ENCODE results near the gene PRKN.
"Not testable (repeated sequence)": the region's sequence is repeated elsewhere in the genome, so short reads cannot be mapped to it uniquely, and the experiment has no call there.

The PRKN gene

GRCh38 chr6:161903584-161904212 is 823.9 kb downstream of the PRKN start:
- DNase-seq (ENCODE audit: low read depth), result no peak

GRCh38 chr6:161901740-161902426 is 825.7 kb downstream of the PRKN start:
- no peak for DNase-seq (ENCODE audit: low read depth)

- no peak for DNase-seq (ENCODE audit: low read depth)
Observed at GRCh38 chr6:161894436-161894835, 833.1 kb downstream of the PRKN start.

DNA sequence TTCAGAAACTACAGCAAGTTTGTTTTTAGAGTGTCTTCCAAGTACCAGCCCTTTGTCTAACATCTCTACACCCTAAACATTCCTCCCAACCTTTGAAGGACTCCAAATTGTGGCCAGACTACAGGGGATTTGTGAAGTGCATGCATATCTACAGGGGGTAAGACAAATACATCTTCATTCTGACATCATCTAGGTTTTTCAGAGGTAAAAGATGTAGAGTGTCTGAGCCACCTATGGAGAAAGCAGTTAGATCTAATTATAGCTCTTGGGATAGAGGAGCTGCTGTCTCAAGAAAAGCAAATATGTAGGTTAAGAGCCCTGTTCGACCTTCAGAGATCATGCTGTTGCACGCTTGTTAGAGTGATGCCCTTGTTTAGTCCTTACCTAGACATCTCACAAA is 836.0 kb downstream of the PRKN start:
- DNase-seq (ENCODE audit: low read depth), result no peak

DNA sequence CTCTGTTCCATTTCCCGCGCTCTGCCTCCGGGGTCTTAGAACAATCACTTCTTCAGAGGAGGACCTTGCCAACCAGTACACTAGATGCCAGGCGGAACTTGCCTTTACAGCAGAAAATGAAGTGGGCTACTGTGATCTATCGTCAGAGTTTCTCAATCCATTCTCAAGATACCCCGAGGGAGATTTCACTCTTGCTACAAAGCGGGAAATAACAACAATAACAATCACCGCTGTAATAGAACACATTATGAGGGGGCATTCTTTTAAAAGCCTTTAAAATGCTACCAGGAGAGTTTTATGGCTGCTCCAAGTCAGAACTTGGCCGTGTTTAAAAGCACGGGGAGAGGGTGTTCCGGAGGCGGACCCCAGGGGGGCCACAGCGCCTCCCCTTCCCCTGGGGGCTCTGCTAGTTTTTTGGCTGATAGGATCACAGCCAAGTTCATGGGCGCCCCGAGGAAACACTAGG is 836.7 kb downstream of the PRKN start:
- DNase-seq (ENCODE audit: low read depth), result no peak

GRCh38 chr6:161890133-161890831 is 837.3 kb downstream of the PRKN start:
- DNase-seq (ENCODE audit: low read depth), result no peak

DNA sequence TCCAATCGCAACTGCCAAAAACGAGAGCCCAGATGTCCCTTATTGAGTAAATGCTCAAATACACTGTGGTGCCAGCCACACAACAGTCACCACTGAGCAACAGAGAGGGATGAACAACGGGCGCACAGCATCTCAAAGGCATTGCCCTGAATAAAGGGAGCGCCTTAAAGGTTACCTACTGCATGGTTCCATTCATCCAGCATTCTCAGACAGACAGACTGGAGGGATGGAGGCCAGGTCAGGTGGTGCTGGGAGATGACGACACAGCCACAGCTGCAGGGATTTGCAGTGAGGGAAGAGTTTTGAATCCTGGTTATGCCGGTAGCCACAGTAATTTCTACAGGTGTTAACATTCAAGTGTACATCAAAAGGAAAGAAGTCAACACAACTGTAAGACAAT is 838.2 kb downstream of the PRKN start:
- DNase-seq (ENCODE audit: low read depth), result no peak

DNA sequence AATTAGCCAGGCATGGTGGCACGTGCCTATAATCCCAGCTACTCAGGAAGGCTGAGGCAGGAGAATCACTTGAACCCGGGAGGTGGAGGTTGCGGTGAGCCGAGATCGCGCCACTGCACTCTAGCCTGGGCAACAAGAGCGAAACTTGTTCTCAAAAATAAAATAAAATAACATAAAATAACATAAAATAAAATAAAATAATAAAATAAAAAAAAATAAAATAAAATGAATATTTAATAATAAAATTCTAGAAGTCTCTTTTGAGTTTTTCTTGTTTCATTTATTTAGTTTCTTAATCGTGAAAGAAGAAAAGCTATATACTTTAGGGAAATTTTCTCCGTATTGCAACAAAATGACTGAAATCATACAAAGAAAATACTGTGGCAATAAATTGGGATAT is 841.0 kb downstream of the PRKN start:
- DNase-seq (ENCODE audit: low read depth), result not testable (repeated sequence)

- DNase-seq (ENCODE audit: low read depth), result no peak
Observed at GRCh38 chr6:161884782-161885181, 842.8 kb downstream of the PRKN start.

DNA sequence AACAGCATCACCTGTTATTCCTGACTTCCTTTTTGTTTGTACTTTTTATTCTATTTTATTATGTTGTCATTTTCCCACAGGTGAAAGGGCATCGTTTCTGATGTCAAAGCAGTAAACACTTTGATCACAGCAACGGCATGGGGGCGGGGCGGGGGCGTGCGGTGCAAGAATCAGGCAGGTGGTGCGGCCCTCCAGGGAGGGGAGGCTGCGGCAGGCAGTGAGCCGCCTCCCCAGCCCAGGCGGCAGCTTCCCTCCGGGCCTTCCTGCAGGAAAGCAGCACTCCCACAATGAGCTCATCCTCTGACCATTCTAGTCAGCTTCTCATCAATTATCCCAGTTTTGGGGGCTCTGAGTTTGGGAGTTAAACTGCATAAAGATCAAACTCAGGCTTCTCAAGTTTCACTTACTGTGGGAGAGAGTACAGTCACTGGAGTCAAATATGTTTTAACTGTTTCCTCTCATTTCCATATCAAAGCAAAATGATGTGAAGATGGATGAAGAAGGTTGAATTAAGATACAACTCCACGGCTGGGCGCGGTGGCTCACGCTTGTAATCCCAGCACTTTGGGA is 845.3 kb downstream of the PRKN start:
- DNase-seq (ENCODE audit: low read depth), result no peak

DNA sequence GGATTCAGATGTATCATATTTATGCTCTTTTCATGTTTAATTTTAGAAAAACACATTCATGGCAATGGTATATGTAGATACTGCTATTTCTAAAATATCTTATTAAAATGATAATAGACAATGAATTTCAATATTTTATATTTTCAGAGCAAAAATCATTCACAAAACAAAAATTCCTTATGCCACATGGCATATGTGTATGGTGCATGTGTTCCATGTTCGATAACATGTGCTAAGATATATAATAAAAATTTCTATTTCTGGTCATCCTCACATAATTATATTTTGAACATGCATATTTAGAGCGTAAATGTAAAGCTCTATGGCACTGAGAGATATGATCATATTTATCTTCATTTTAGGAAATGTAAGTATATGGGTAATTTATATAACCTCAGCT is 847.5 kb downstream of the PRKN start:
- DNase-seq (ENCODE audit: low read depth), result no peak

DNA sequence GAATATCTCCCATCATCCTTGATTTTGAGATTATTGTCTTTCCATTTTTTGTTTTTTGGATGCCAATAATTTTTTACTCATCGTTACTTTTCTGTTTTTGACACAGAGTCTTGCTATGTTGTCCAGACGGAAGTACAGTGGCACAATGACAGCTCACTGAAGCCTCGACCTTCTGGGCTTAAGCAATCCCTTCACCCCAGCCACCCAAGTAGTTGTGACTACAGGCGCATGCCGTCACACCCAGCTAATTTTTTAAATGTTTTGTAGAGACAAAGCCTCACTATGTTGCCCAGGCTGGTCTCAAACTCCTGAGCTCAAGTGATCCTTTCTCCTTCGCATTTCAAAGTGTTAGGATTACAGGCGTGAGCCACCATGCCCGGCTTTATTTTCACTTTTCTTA is 851.3 kb downstream of the PRKN start:
- no peak for DNase-seq (ENCODE audit: low read depth)

DNA sequence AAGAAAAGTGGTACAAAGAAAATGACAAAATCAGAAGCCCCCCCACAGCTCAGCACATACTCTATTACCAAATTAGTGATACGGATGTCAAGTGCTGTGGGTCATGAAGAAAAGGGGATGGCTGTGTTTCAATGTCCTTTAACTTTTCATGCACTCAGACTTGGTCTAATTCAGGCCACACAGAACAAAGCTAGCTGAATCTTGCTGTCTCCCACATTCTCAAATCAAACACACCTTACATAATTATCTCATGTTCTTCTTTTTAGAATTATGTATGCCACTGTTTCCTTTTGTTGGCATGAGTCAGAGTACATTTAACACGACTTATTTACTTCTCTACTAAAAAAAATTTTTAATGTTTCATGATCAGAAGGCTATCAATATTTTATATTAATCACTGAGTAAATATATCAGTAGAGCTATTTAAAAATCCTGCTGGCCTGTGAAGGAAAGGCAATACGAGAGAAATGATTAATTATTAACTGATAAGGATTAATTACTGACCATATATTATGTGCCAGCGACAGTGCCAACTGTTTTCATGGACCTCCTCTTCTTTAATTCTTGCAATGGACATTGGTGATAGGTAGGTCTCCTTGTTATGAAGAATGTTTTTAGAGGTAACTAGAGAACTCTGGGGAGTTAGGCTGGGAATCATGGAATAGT is 857.2 kb downstream of the PRKN start:
- DNase-seq (ENCODE audit: low read depth), result no peak

DNA sequence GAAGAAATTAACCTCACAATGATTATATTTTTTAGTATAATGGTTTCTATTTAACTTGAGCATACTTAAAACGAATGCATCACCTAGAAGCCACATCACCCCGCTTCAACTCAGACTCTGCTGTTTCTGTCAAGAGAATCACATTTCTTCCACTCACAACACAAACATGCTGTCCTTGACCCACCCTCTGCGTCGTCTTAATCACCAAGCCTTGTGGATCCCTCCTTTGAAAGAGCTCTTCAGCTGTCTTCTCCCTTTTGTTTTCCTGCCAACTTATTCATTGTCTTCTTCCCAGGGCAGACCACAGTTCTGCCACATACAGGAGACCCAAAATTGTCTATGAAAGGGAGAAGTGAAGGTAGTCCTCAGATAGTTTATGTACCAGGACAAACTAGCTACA is 858.1 kb downstream of the PRKN start:
- no peak for DNase-seq (ENCODE audit: low read depth)

GRCh38 chr6:161866570-161866969 is 861.0 kb downstream of the PRKN start:
- no peak for DNase-seq (ENCODE audit: low read depth)

GRCh38 chr6:161861061-161861460 is 866.5 kb downstream of the PRKN start:
- not testable (repeated sequence) for DNase-seq (ENCODE audit: low read depth)

DNA sequence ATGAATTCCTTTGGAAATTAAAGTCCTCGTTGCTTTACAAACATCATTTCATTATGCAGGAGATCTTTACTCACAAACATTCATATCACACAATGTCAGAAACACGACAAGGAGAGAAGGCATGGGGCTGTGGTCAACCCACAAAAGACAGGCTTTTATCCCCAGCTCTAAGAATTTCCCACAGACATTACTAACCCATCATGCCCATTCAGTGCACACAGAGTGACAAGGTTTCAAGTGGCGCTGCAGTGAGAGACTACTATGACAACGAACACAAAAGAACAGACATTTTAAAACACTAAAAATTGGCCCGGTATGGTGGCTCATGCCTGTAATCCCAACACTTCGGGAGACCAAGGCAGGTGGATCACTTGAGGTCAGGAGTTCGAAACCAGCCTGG is 873.9 kb downstream of the PRKN start:
- no peak for DNase-seq (ENCODE audit: low read depth)

DNA sequence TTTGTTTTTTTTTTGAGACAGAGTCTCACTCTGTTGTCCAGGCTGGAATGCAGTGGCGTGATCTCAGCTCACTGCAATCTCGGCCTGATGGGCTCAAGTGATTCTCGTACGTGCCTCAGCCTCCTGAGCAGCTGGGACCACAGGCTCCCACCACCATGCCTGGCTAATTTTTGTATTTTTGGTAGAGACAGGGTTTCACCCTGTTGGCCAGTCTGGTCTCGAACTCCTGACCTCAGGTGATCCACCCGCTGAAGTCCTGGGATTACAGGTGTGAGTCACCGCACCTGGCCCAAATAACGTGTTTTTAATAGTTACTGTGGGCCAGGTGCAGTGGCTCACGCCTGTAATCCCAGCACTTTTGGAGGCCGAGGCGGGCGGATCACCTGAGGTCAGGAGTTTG is 876.1 kb downstream of the PRKN start:
- not testable (repeated sequence) for DNase-seq (ENCODE audit: low read depth)

DNA sequence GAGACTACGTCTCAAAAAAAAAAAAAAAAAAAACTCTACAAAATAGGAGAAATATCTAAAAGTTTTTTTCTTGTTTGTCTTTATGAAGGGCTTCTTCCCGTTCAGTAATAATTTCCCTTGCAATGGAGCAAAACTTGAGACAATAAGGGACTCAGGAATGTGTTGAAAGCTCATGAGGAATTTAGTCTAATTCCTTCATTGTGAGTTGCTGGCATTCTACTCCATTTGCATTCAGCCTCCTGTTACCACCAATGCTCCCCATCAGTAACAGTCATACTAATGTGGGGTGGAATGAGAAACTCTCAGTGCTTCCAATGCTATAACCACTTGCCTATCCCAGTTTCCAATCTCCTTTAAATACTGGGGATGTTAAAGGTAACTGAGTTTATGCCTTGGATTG is 877.0 kb downstream of the PRKN start:
- no peak for DNase-seq (ENCODE audit: low read depth)

- DNase-seq (ENCODE audit: low read depth), result no peak
Observed at GRCh38 chr6:161847628-161848027, 879.9 kb downstream of the PRKN start.

GRCh38 chr6:161844804-161845203 is 882.8 kb downstream of the PRKN start:
- DNase-seq (ENCODE audit: low read depth), result no peak

DNA sequence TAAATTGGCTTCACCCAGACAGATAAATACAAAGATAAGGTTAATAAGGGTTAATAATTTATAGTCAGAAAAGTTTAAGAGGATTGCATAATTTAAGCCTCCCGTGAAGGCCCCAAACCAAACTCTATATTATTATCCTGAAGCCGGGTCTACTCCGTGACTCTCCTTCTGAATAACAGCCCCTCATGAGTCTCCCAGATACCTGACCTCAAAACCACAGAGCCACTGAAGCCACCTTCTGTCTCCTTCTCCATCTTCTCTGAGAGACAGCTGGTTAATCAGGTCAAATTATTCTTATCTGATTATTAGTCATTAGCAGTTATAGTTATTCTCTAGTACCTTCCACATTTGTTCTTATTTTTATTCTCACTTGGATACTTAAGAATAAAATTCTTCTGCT is 884.5 kb downstream of the PRKN start:
- DNase-seq (ENCODE audit: low read depth), result no peak

Measured in CMK (cell line).